Measurements from ENCODE around the gene ZNF69.
"Not testable (repeated sequence)": the region's sequence is repeated elsewhere in the genome, so short reads cannot be mapped to it uniquely, and the experiment has no call there.

The ZNF69 gene

DNA sequence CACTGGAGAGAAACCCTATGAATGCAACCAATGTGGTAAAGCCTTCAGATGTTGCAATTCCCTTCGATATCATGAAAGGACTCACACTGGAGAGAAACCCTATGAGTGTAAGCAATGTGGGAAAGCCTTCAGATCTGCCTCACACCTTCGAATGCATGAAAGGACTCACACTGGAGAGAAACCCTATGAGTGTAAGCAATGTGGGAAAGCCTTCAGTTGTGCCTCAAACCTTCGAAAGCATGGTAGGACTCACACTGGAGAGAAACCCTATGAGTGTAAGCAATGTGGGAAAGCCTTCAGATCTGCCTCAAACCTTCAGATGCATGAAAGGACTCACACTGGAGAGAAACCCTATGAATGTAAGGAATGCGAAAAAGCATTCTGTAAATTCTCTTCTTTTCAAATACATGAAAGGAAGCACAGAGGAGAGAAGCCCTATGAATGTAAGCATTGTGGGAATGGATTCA lies 62.1 kb downstream of the ZNF69 start:
- not testable (repeated sequence) for H2BK5ac ChIP-seq (ENCODE audit: low read depth, low read length, poor library complexity, severe bottlenecking); H3K27ac ChIP-seq (ENCODE audit: low read length, poor library complexity, severe bottlenecking); H4K8ac ChIP-seq (ENCODE audit: low read length); H2AK5ac ChIP-seq (ENCODE audit: low read length, severe bottlenecking); H3K23ac ChIP-seq (ENCODE audit: low read length in 2 of 2); H3K14ac ChIP-seq (ENCODE audit: low read length in 2 of 2); H3K4me2 ChIP-seq (ENCODE audit: low read length, poor library complexity, severe bottlenecking); H3K18ac ChIP-seq (ENCODE audit: low read depth in 1 of 2, low read length in 2 of 2); H3K4me1 ChIP-seq (ENCODE audit: control insufficient read depth, insufficient read depth, low read depth, low read length); H2BK15ac ChIP-seq (ENCODE audit: low read depth, poor library complexity, severe bottlenecking); H2AFZ ChIP-seq (ENCODE audit: low read depth, low read length); DNase-seq; H3K27me3 ChIP-seq (ENCODE audit: control insufficient read depth in 1 of 2, insufficient read depth in 1 of 2, low read length in 2 of 2); H2BK120ac ChIP-seq (ENCODE audit: low read depth, low read length); H2BK12ac ChIP-seq (ENCODE audit: low read length in 2 of 2); H4K91ac ChIP-seq (ENCODE audit: low read length); H3K9ac ChIP-seq (ENCODE audit: low read length); H3K4ac ChIP-seq (ENCODE audit: low read depth in 1 of 2, low read length in 2 of 2)
- peaks cover 54 to 71% of the 10 kb centered on the region in 2 experiments for H3K36me3 ChIP-seq (ENCODE audit: control insufficient read depth in 1 of 2, insufficient read depth in 2 of 2, low read depth in 1 of 2, low read length in 2 of 2)
- H3K9me3 ChIP-seq (ENCODE audit: control insufficient read depth, low read length): peaks cover 99% of the 10 kb centered on the region
- H3K79me1 ChIP-seq (replicated peaks; ENCODE audit: low read length, poor library complexity, severe bottlenecking): peaks cover 23% of the 10 kb centered on the region
- H3K4me3 ChIP-seq (ENCODE audit: insufficient read depth in 1 of 2, low read depth in 1 of 2, low read length in 2 of 2): peak overlapping the region in 1 of 2 experiments; percentile 67
- 99% methylated on average over 3 of the region's 4 CpGs for WGBS

DNA sequence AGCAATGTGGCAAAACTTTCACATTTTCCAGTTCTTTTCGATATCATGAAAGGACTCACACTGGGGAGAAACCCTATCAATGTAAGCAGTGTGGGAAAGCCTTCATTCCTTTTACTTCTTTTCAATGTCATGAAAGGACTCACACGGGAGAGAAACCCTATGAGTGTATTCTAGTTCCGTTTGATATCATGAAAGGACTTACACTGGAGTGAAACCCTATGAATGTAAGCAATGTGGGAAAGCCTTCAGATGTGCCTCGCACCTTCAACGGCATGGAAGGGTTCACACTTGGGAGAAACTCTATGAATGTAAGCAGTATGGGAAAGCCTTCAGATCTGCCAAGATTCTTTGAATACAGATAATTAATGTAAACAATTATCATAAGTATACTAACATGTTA lies 62.7 kb downstream of the ZNF69 start:
- Histone ChIP-seq H3K79me1 (replicated peaks; ENCODE audit: low read length, poor library complexity, severe bottlenecking) (peaks cover 16% of the 10 kb centered on the region), H3K36me3 (ENCODE audit: control insufficient read depth in 1 of 2, insufficient read depth in 2 of 2, low read depth in 1 of 2, low read length in 2 of 2) (peaks cover 48 to 68% of the 10 kb centered on the region in 2 experiments), H3K23ac (ENCODE audit: low read length in 2 of 2) (no peak overlapping the region), H2AK5ac (ENCODE audit: low read length, severe bottlenecking) (no peak overlapping the region), H2AFZ (ENCODE audit: low read depth, low read length) (no peak overlapping the region), H3K4me1 (ENCODE audit: control insufficient read depth, insufficient read depth, low read depth, low read length) (no peaks in the 10 kb centered on the region), H2BK15ac (ENCODE audit: low read depth, poor library complexity, severe bottlenecking) (no peak overlapping the region), H3K9me3 (ENCODE audit: control insufficient read depth, low read length) (peaks cover 96% of the 10 kb centered on the region), H2BK120ac (ENCODE audit: low read depth, low read length) (no peak overlapping the region), H3K14ac (ENCODE audit: low read length in 2 of 2) (no peak overlapping the region), H3K9ac (ENCODE audit: low read length) (no peak overlapping the region), H3K27ac (ENCODE audit: low read length, poor library complexity, severe bottlenecking) (no peak overlapping the region), H2BK12ac (ENCODE audit: low read length in 2 of 2) (no peak overlapping the region), H3K4me2 (ENCODE audit: low read length, poor library complexity, severe bottlenecking) (no peak overlapping the region), H4K91ac (ENCODE audit: low read length) (no peak overlapping the region), H3K4me3 (ENCODE audit: insufficient read depth in 1 of 2, low read depth in 1 of 2, low read length in 2 of 2) (peak overlapping the region in 1 of 2 experiments; percentile 67), H3K27me3 (ENCODE audit: control insufficient read depth in 1 of 2, insufficient read depth in 1 of 2, low read length in 2 of 2) (no peaks in the 10 kb centered on the region), H2BK5ac (ENCODE audit: low read depth, low read length, poor library complexity, severe bottlenecking) (no peak overlapping the region), H4K8ac (ENCODE audit: low read length) (no peak overlapping the region), H3K18ac (ENCODE audit: low read depth in 1 of 2, low read length in 2 of 2) (no peak overlapping the region), H3K4ac (ENCODE audit: low read depth in 1 of 2, low read length in 2 of 2) (no peak overlapping the region)
- WGBS: 98% methylated on average over 5 of the region's 5 CpGs
- DNase-seq: no peak
